ENCODE results near the gene ULBP2. TPM values are rescaled to one million over a fixed set of nuclear protein-coding genes. Genes with fewer than 3 reads are reported as not detected.
"Not testable (repeated sequence)": the region's sequence is repeated elsewhere in the genome, so short reads cannot be mapped to it uniquely, and the experiment has no call there.

ULBP2 gene
- total and polyA plus RNA-seq, 5 donors from 2014 or later: 0.13 to 9.7 TPM; not detected in 3

GRCh38 chr6:149954984-149955653 lies 13.3 kb downstream of the ULBP2 start:
- H3K36me3 ChIP-seq (ENCODE audit: control insufficient read depth, insufficient read depth, low read length); H3K4me3 ChIP-seq (ENCODE audit: low read depth, low read length); H3K27ac Mint-ChIP-seq; H3K9me3 ChIP-seq (ENCODE audit: control insufficient read depth in 2 of 2, low read length in 2 of 2); DNase-seq; H3K36me3 Mint-ChIP-seq; ATAC-seq (ENCODE audit: low read depth in 2 of 2); H3K27ac ChIP-seq (ENCODE audit: insufficient read depth, low read length, poor library complexity, severe bottlenecking); H3K4me1 ChIP-seq (ENCODE audit: control insufficient read depth, insufficient read depth, low read length, poor library complexity, severe bottlenecking); H3K9me3 Mint-ChIP-seq: not testable (repeated sequence)
- H3K27me3 Mint-ChIP-seq: peaks cover 89% of the 10 kb centered on the region
- H3K4me1 Mint-ChIP-seq: peaks cover 0 to 13% (median 3%) of the 10 kb centered on the region in 4 donors
- H3K27me3 ChIP-seq (ENCODE audit: control insufficient read depth, insufficient read depth, low read length): peaks cover 45% of the 10 kb centered on the region
- H3K4me3 Mint-ChIP-seq: peak overlapping the region in 3 of 4 donors; percentile 45 to 58 (median 47)

- not testable (repeated sequence) for H3K36me3 ChIP-seq (ENCODE audit: control insufficient read depth, insufficient read depth, low read length); H3K9me3 ChIP-seq (ENCODE audit: control insufficient read depth in 2 of 2, low read length in 2 of 2); H3K27ac ChIP-seq (ENCODE audit: insufficient read depth, low read length, poor library complexity, severe bottlenecking); H3K4me3 ChIP-seq (ENCODE audit: low read depth, low read length); ATAC-seq (ENCODE audit: low read depth in 2 of 2); H3K27ac Mint-ChIP-seq; H3K36me3 Mint-ChIP-seq; H3K4me1 ChIP-seq (ENCODE audit: control insufficient read depth, insufficient read depth, low read length, poor library complexity, severe bottlenecking); DNase-seq; H3K9me3 Mint-ChIP-seq
- H3K27me3 ChIP-seq (ENCODE audit: control insufficient read depth, insufficient read depth, low read length): peaks cover 43% of the 10 kb centered on the region
- Mint-ChIP-seq H3K27me3 (peaks cover 85% of the 10 kb centered on the region), H3K4me3 (peak overlapping the region in 1 of 4 donors; percentile 58), H3K4me1 (peaks cover 0 to 13% (median 3%) of the 10 kb centered on the region in 4 donors)
Measured at GRCh38 chr6:149955654-149956317, 14.0 kb downstream of the ULBP2 start.

- H3K27ac ChIP-seq (ENCODE audit: insufficient read depth, low read length, poor library complexity, severe bottlenecking); H3K4me3 ChIP-seq (ENCODE audit: low read depth, low read length); ATAC-seq (ENCODE audit: low read depth in 2 of 2); H3K36me3 Mint-ChIP-seq; DNase-seq; H3K9me3 ChIP-seq (ENCODE audit: control insufficient read depth in 2 of 2, low read length in 2 of 2); H3K27ac Mint-ChIP-seq; H3K9me3 Mint-ChIP-seq; H3K36me3 ChIP-seq (ENCODE audit: control insufficient read depth, insufficient read depth, low read length): not testable (repeated sequence)
- Histone ChIP-seq H3K27me3 (ENCODE audit: control insufficient read depth, insufficient read depth, low read length) (peaks cover 27% of the 10 kb centered on the region), H3K4me1 (ENCODE audit: control insufficient read depth, insufficient read depth, low read length, poor library complexity, severe bottlenecking) (peaks cover 11% of the 10 kb centered on the region)
- Mint-ChIP-seq H3K4me3 (peak overlapping the region in 1 of 4 donors; percentile 74), H3K27me3 (peaks cover 85% of the 10 kb centered on the region), H3K4me1 (peaks cover under 1 to 18% (median 6%) of the 10 kb centered on the region in 4 donors)
Measured at GRCh38 chr6:149958124-149958523, 16.3 kb downstream of the ULBP2 start.

GRCh38 chr6:149959806-149960205 lies 18.0 kb downstream of the ULBP2 start:
- not testable (repeated sequence) for DNase-seq; ATAC-seq (ENCODE audit: low read depth in 2 of 2); H3K9me3 Mint-ChIP-seq; H3K4me3 ChIP-seq (ENCODE audit: low read depth, low read length); H3K27ac ChIP-seq (ENCODE audit: insufficient read depth, low read length, poor library complexity, severe bottlenecking); H3K9me3 ChIP-seq (ENCODE audit: control insufficient read depth in 2 of 2, low read length in 2 of 2); H3K36me3 Mint-ChIP-seq; H3K27ac Mint-ChIP-seq; H3K36me3 ChIP-seq (ENCODE audit: control insufficient read depth, insufficient read depth, low read length)
- Histone ChIP-seq H3K4me1 (ENCODE audit: control insufficient read depth, insufficient read depth, low read length, poor library complexity, severe bottlenecking) (peaks cover 21% of the 10 kb centered on the region), H3K27me3 (ENCODE audit: control insufficient read depth, insufficient read depth, low read length) (peaks cover 23% of the 10 kb centered on the region)
- peaks cover 94% of the 10 kb centered on the region for H3K27me3 Mint-ChIP-seq
- peaks cover 5 to 30% (median 12%) of the 10 kb centered on the region in 4 donors for H3K4me1 Mint-ChIP-seq
- peak overlapping the region in 1 of 4 donors; percentile 35 for H3K4me3 Mint-ChIP-seq

- Histone ChIP-seq H3K4me1 (ENCODE audit: control insufficient read depth, insufficient read depth, low read length, poor library complexity, severe bottlenecking) (peaks cover 27% of the 10 kb centered on the region), H3K27ac (ENCODE audit: insufficient read depth, low read length, poor library complexity, severe bottlenecking) (no peak overlapping the region), H3K36me3 (ENCODE audit: control insufficient read depth, insufficient read depth, low read length) (no peaks in the 10 kb centered on the region), H3K4me3 (ENCODE audit: low read depth, low read length) (no peak overlapping the region), H3K9me3 (ENCODE audit: control insufficient read depth in 2 of 2, low read length in 2 of 2) (no peaks in the 10 kb centered on the region), H3K27me3 (ENCODE audit: control insufficient read depth, insufficient read depth, low read length) (peaks cover 23% of the 10 kb centered on the region)
- Mint-ChIP-seq H3K36me3 (no peaks in the 10 kb centered on the region), H3K4me3 (peak overlapping the region in 1 of 4 donors; percentile 35), H3K4me1 (peaks cover 5 to 30% (median 10%) of the 10 kb centered on the region in 4 donors), H3K27me3 (peaks cover 94% of the 10 kb centered on the region), H3K9me3 (peaks cover 0 to 5% (median 0%) of the 10 kb centered on the region in 7 donors), H3K27ac (no peak overlapping the region)
- no peak for ATAC-seq (ENCODE audit: low read depth in 2 of 2)
- no peak for DNase-seq
Measured at GRCh38 chr6:149960488-149960887, 18.7 kb downstream of the ULBP2 start.

GRCh38 chr6:149961728-149962425 lies 20.1 kb downstream of the ULBP2 start:
- peaks cover 5 to 32% (median 12%) of the 10 kb centered on the region in 4 donors for H3K4me1 Mint-ChIP-seq
- peaks cover 0 to 5% (median 0%) of the 10 kb centered on the region in 7 donors for H3K9me3 Mint-ChIP-seq
- H3K9me3 ChIP-seq (ENCODE audit: control insufficient read depth in 2 of 2, low read length in 2 of 2): no peaks in the 10 kb centered on the region
- peaks cover 29% of the 10 kb centered on the region for H3K4me1 ChIP-seq (ENCODE audit: control insufficient read depth, insufficient read depth, low read length, poor library complexity, severe bottlenecking)
- H3K36me3 ChIP-seq (ENCODE audit: control insufficient read depth, insufficient read depth, low read length): no peaks in the 10 kb centered on the region
- H3K27ac ChIP-seq (ENCODE audit: insufficient read depth, low read length, poor library complexity, severe bottlenecking): no peak overlapping the region
- peak overlapping the region in 2 of 4 donors; percentile 23 to 71 for H3K4me3 Mint-ChIP-seq
- peaks cover 19% of the 10 kb centered on the region for H3K27me3 ChIP-seq (ENCODE audit: control insufficient read depth, insufficient read depth, low read length)
- H3K36me3 Mint-ChIP-seq: no peaks in the 10 kb centered on the region
- H3K27ac Mint-ChIP-seq: no peak overlapping the region
- no peak overlapping the region for H3K4me3 ChIP-seq (ENCODE audit: low read depth, low read length)
- H3K27me3 Mint-ChIP-seq: peaks cover 88% of the 10 kb centered on the region
- DNase-seq (peak in 1 of 3 donors; percentile 46), ATAC-seq (ENCODE audit: low read depth in 2 of 2) (peak in 1 of 2 donors; percentile 23)

- no peaks in the 10 kb centered on the region for H3K36me3 Mint-ChIP-seq
- peaks cover 5 to 32% (median 12%) of the 10 kb centered on the region in 4 donors for H3K4me1 Mint-ChIP-seq
- no peaks in the 10 kb centered on the region for H3K36me3 ChIP-seq (ENCODE audit: control insufficient read depth, insufficient read depth, low read length)
- peaks cover 0 to 5% (median 0%) of the 10 kb centered on the region in 7 donors for H3K9me3 Mint-ChIP-seq
- DNase-seq (no peak), ATAC-seq (ENCODE audit: low read depth in 2 of 2) (no peak)
- peaks cover 86% of the 10 kb centered on the region for H3K27me3 Mint-ChIP-seq
- H3K27ac Mint-ChIP-seq: peak overlapping the region in 1 of 3 donors; percentile 76
- H3K27me3 ChIP-seq (ENCODE audit: control insufficient read depth, insufficient read depth, low read length): peaks cover 17% of the 10 kb centered on the region
- H3K4me3 ChIP-seq (ENCODE audit: low read depth, low read length): no peak overlapping the region
- H3K9me3 ChIP-seq (ENCODE audit: control insufficient read depth in 2 of 2, low read length in 2 of 2): no peaks in the 10 kb centered on the region
- no peak overlapping the region for H3K27ac ChIP-seq (ENCODE audit: insufficient read depth, low read length, poor library complexity, severe bottlenecking)
- H3K4me1 ChIP-seq (ENCODE audit: control insufficient read depth, insufficient read depth, low read length, poor library complexity, severe bottlenecking): peaks cover 29% of the 10 kb centered on the region
- peak overlapping the region; percentile 89 to 96 (median 92) for H3K4me3 Mint-ChIP-seq
Measured at GRCh38 chr6:149962461-149963211, 20.8 kb downstream of the ULBP2 start.

Measured in CD4-positive, CD25-positive, alpha-beta regulatory T cell (primary cell).